ENCODE measurements around the gene GSTA2. TPM values are rescaled to one million over a fixed set of nuclear protein-coding genes. Genes with fewer than 3 reads are reported as not detected.
A peak's percentile ranks its signal among the peaks of the same experiment; 100 is the strongest.
"Not testable (repeated sequence)": the region's sequence is repeated elsewhere in the genome, so short reads cannot be mapped to it uniquely, and the experiment has no call there.

GSTA2 gene
- total and polyA plus RNA-seq, 4 donors: 12.6 TPM; not detected in 3

- ATAC-seq (ENCODE audit: low FRiP score): peak; percentile 47
- peak overlapping the region in 1 of 2 donors; percentile 60 for H3K27ac ChIP-seq (ENCODE audit: low read depth in 1 of 2, low read length in 2 of 2)
- intact Hi-C loops (cut with DNase I): no loop called here
- DNase-seq: peak in 1 of 2 donors; percentile 64
- 63 to 69% methylated on average over 3 of the region's 3 CpGs for WGBS, 2 donors
- no peaks in the 10 kb centered on the region for H3K36me3 ChIP-seq (ENCODE audit: control insufficient read depth in 1 of 2, insufficient read depth in 2 of 2, low read length in 1 of 2)
- no peaks in the 10 kb centered on the region for H3K9me3 ChIP-seq (ENCODE audit: control insufficient read depth, low read length)
- H3K4me1 ChIP-seq (ENCODE audit: control insufficient read depth in 1 of 2, insufficient read depth in 2 of 2, low read length in 2 of 2): peaks cover 3 to 6% of the 10 kb centered on the region in 2 donors
- no peaks in the 10 kb centered on the region for H3K27me3 ChIP-seq (ENCODE audit: control insufficient read depth in 1 of 2, insufficient read depth in 2 of 2, low read length in 1 of 2)
- no peak overlapping the region for H3K4me3 ChIP-seq (ENCODE audit: low read length in 2 of 2)
Observed at GRCh38 chr6:52725143-52725534, 38.1 kb downstream of the GSTA2 start.

GRCh38 chr6:52724406-52725121 is 38.7 kb downstream of the GSTA2 start:
- H3K4me3 ChIP-seq (ENCODE audit: low read length in 2 of 2): no peak overlapping the region

GRCh38 chr6:52724042-52724405 is 39.3 kb downstream of the GSTA2 start:
- peak in 1 of 2 donors; percentile 52 for DNase-seq
- Histone ChIP-seq H3K36me3 (ENCODE audit: control insufficient read depth in 1 of 2, insufficient read depth in 2 of 2, low read length in 1 of 2) (no peaks in the 10 kb centered on the region), H3K4me3 (ENCODE audit: low read length in 2 of 2) (no peak overlapping the region), H3K27me3 (ENCODE audit: control insufficient read depth in 1 of 2, insufficient read depth in 2 of 2, low read length in 1 of 2) (no peaks in the 10 kb centered on the region), H3K4me1 (ENCODE audit: control insufficient read depth in 1 of 2, insufficient read depth in 2 of 2, low read length in 2 of 2) (peaks cover 0 to 3% of the 10 kb centered on the region in 2 donors), H3K27ac (ENCODE audit: low read depth in 1 of 2, low read length in 2 of 2) (peak overlapping the region in 1 of 2 donors; percentile 62), H3K9me3 (ENCODE audit: control insufficient read depth, low read length) (no peaks in the 10 kb centered on the region)
- intact Hi-C loops (cut with DNase I): no loop called here
- ATAC-seq (ENCODE audit: low FRiP score): peak; percentile 82
- WGBS, 2 donors: 3 to 4% methylated on average over 2 of the region's 2 CpGs

More at GRCh38 chr6:52724406-52725121, 38.7 kb downstream of the GSTA2 start:
- Histone ChIP-seq H3K27ac (ENCODE audit: low read depth in 1 of 2, low read length in 2 of 2) (peak overlapping the region in 1 of 2 donors; percentile 60), H3K36me3 (ENCODE audit: control insufficient read depth in 1 of 2, insufficient read depth in 2 of 2, low read length in 1 of 2) (no peaks in the 10 kb centered on the region), H3K27me3 (ENCODE audit: control insufficient read depth in 1 of 2, insufficient read depth in 2 of 2, low read length in 1 of 2) (no peaks in the 10 kb centered on the region), H3K9me3 (ENCODE audit: control insufficient read depth, low read length) (no peaks in the 10 kb centered on the region), H3K4me1 (ENCODE audit: control insufficient read depth in 1 of 2, insufficient read depth in 2 of 2, low read length in 2 of 2) (peaks cover 3% of the 10 kb centered on the region in 2 donors)
- peak; percentile 93 to 95 for DNase-seq
- WGBS, 2 donors: 80% methylated on average over 13 of the region's 13 CpGs
- peak; percentile 90 for ATAC-seq (ENCODE audit: low FRiP score)
- intact Hi-C loops (cut with DNase I): no loop called here

- Histone ChIP-seq H3K4me3 (ENCODE audit: low read length in 2 of 2) (no peak overlapping the region), H3K36me3 (ENCODE audit: control insufficient read depth in 1 of 2, insufficient read depth in 2 of 2, low read length in 1 of 2) (no peaks in the 10 kb centered on the region), H3K27ac (ENCODE audit: low read depth in 1 of 2, low read length in 2 of 2) (no peak overlapping the region), H3K4me1 (ENCODE audit: control insufficient read depth in 1 of 2, insufficient read depth in 2 of 2, low read length in 2 of 2) (no peaks in the 10 kb centered on the region), H3K27me3 (ENCODE audit: control insufficient read depth in 1 of 2, insufficient read depth in 2 of 2, low read length in 1 of 2) (no peaks in the 10 kb centered on the region), H3K9me3 (ENCODE audit: control insufficient read depth, low read length) (no peaks in the 10 kb centered on the region)
- intact Hi-C loops (cut with DNase I): no loop called here
- DNase-seq (no peak), ATAC-seq (ENCODE audit: low FRiP score) (no peak)
- WGBS, 2 donors: 50 to 57% methylated on average over 2 of the region's 2 CpGs
Observed at GRCh38 chr6:52720321-52720720, 43.0 kb downstream of the GSTA2 start.

GRCh38 chr6:52718550-52718949 is 44.7 kb downstream of the GSTA2 start:
- no peaks in the 10 kb centered on the region for H3K9me3 ChIP-seq (ENCODE audit: control insufficient read depth, low read length)
- DNase-seq (no peak), ATAC-seq (ENCODE audit: low FRiP score) (no peak)
- no peak overlapping the region for H3K27ac ChIP-seq (ENCODE audit: low read depth in 1 of 2, low read length in 2 of 2)
- no peaks in the 10 kb centered on the region for H3K4me1 ChIP-seq (ENCODE audit: control insufficient read depth in 1 of 2, insufficient read depth in 2 of 2, low read length in 2 of 2)
- H3K36me3 ChIP-seq (ENCODE audit: control insufficient read depth in 1 of 2, insufficient read depth in 2 of 2, low read length in 1 of 2): no peaks in the 10 kb centered on the region
- H3K4me3 ChIP-seq (ENCODE audit: low read length in 2 of 2): no peak overlapping the region
- no peaks in the 10 kb centered on the region for H3K27me3 ChIP-seq (ENCODE audit: control insufficient read depth in 1 of 2, insufficient read depth in 2 of 2, low read length in 1 of 2)
- intact Hi-C loops (cut with DNase I): no loop called here

- WGBS, 2 donors: 94 to 95% methylated on average over 9 of the region's 9 CpGs
- H3K4me3 ChIP-seq (ENCODE audit: low read length in 2 of 2); H3K4me1 ChIP-seq (ENCODE audit: control insufficient read depth in 1 of 2, insufficient read depth in 2 of 2, low read length in 2 of 2); DNase-seq; H3K27ac ChIP-seq (ENCODE audit: low read depth in 1 of 2, low read length in 2 of 2); intact Hi-C loops (cut with DNase I); H3K36me3 ChIP-seq (ENCODE audit: control insufficient read depth in 1 of 2, insufficient read depth in 2 of 2, low read length in 1 of 2); H3K9me3 ChIP-seq (ENCODE audit: control insufficient read depth, low read length); ATAC-seq (ENCODE audit: low FRiP score); H3K27me3 ChIP-seq (ENCODE audit: control insufficient read depth in 1 of 2, insufficient read depth in 2 of 2, low read length in 1 of 2): not testable (repeated sequence)
Observed at GRCh38 chr6:52714761-52715160, 48.5 kb downstream of the GSTA2 start.

- DNase-seq (no peak), ATAC-seq (ENCODE audit: low FRiP score) (no peak)
- Histone ChIP-seq H3K9me3 (ENCODE audit: control insufficient read depth, low read length) (no peaks in the 10 kb centered on the region), H3K27ac (ENCODE audit: low read depth in 1 of 2, low read length in 2 of 2) (no peak overlapping the region), H3K4me3 (ENCODE audit: low read length in 2 of 2) (no peak overlapping the region), H3K27me3 (ENCODE audit: control insufficient read depth in 1 of 2, insufficient read depth in 2 of 2, low read length in 1 of 2) (no peaks in the 10 kb centered on the region), H3K36me3 (ENCODE audit: control insufficient read depth in 1 of 2, insufficient read depth in 2 of 2, low read length in 1 of 2) (no peaks in the 10 kb centered on the region), H3K4me1 (ENCODE audit: control insufficient read depth in 1 of 2, insufficient read depth in 2 of 2, low read length in 2 of 2) (no peaks in the 10 kb centered on the region)
- WGBS, 2 donors: 80 to 84% methylated on average over 2 of the region's 2 CpGs
- intact Hi-C loops (cut with DNase I): no loop called here
Observed at GRCh38 chr6:52712136-52712535, 51.1 kb downstream of the GSTA2 start.

GRCh38 chr6:52707963-52708680 is 55.2 kb downstream of the GSTA2 start:
- Histone ChIP-seq H3K9me3 (ENCODE audit: control insufficient read depth, low read length) (no peaks in the 10 kb centered on the region), H3K4me1 (ENCODE audit: control insufficient read depth in 1 of 2, insufficient read depth in 2 of 2, low read length in 2 of 2) (no peaks in the 10 kb centered on the region), H3K27me3 (ENCODE audit: control insufficient read depth in 1 of 2, insufficient read depth in 2 of 2, low read length in 1 of 2) (no peaks in the 10 kb centered on the region), H3K4me3 (ENCODE audit: low read length in 2 of 2) (no peak overlapping the region), H3K36me3 (ENCODE audit: control insufficient read depth in 1 of 2, insufficient read depth in 2 of 2, low read length in 1 of 2) (no peaks in the 10 kb centered on the region), H3K27ac (ENCODE audit: low read depth in 1 of 2, low read length in 2 of 2) (no peak overlapping the region)
- DNase-seq (no peak), ATAC-seq (ENCODE audit: low FRiP score) (no peak)
- intact Hi-C loops (cut with DNase I): no loop called here
- WGBS, 2 donors: 78 to 82% methylated on average over 3 of the region's 3 CpGs

- no peaks in the 10 kb centered on the region for H3K36me3 ChIP-seq (ENCODE audit: control insufficient read depth in 1 of 2, insufficient read depth in 2 of 2, low read length in 1 of 2)
- no peak overlapping the region for H3K4me3 ChIP-seq (ENCODE audit: low read length in 2 of 2)
- no peak for DNase-seq
- H3K27me3 ChIP-seq (ENCODE audit: control insufficient read depth in 1 of 2, insufficient read depth in 2 of 2, low read length in 1 of 2): no peaks in the 10 kb centered on the region
- no peak overlapping the region for H3K27ac ChIP-seq (ENCODE audit: low read depth in 1 of 2, low read length in 2 of 2)
- intact Hi-C loops (cut with DNase I): no loop called here
- 93 to 96% methylated on average over 3 of the region's 3 CpGs for WGBS, 2 donors
- H3K4me1 ChIP-seq (ENCODE audit: control insufficient read depth in 1 of 2, insufficient read depth in 2 of 2, low read length in 2 of 2): no peaks in the 10 kb centered on the region
- H3K9me3 ChIP-seq (ENCODE audit: control insufficient read depth, low read length): no peaks in the 10 kb centered on the region
- ATAC-seq (ENCODE audit: low FRiP score): no peak
Observed at GRCh38 chr6:52706001-52706400, 57.3 kb downstream of the GSTA2 start.
